Measurements from ENCODE around the gene RSPH6A.
A peak's percentile ranks its signal among the peaks of the same experiment; 100 is the strongest.
"Not testable (repeated sequence)": the region's sequence is repeated elsewhere in the genome, so short reads cannot be mapped to it uniquely, and the experiment has no call there.

RSPH6A gene

DNA sequence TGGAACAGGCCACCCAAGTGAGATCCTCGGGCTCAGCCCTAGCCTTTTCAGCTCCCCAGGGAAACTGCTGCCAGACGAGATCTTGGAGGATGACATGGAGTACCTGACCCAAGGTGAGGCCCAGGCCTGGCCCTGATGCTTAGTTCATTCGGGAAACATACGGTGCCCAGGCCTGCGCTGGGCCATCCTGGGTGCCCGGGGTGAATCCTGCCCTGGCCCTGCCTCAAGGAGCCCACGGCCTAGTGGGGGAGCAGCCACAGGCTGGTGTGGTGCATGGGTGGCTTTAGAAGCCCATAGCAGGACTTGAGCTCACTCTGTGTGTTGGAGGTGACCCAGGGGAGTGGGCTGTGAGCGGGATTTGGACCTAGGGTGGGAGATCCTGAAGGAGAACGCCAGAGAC lies 56.2 kb downstream of the RSPH6A start:
- FAIRE-seq = no peak
- TF ChIP-seq TAF1 (IDR thresholded peaks at IDR 0.05; ENCODE audit: borderline replicate concordance, low read depth, low read length) (no peak), POLR2AphosphoS5 (IDR thresholded peaks at IDR 0.05; ENCODE audit: low read depth, low read length) (no peak), POLR2A (IDR thresholded peaks at IDR 0.05; ENCODE audit: low read depth, low read length) (no peak)
- no peak for DNase-seq (ENCODE audit: insufficient read length)

DNA sequence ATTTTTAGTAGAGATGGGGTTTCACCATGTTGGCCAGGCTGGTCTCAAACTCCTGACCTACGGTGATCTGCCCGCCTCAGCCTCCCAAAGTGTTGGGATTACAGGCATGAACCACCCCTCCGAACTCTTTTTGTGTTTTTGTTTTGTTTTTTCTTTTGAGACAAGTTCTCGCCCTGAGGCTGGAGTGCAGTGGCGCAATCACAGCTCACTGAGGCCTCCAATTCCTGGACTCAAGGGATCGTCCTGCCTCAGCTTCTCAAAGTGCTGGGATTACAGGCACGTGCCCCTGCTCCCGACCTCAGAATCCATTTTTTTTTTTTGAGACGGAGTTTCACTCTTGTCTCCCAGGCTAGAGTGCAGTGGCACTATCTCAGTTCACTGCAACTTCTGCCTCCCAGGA lies 57.4 kb downstream of the RSPH6A start:
- no peak for TF ChIP-seq TAF1 (IDR thresholded peaks at IDR 0.05; ENCODE audit: borderline replicate concordance, low read depth, low read length)
- TF ChIP-seq POLR2A (IDR thresholded peaks at IDR 0.05; ENCODE audit: low read depth, low read length) = no peak
- TF ChIP-seq POLR2AphosphoS5 (IDR thresholded peaks at IDR 0.05; ENCODE audit: low read depth, low read length) = no peak
- no peak for DNase-seq (ENCODE audit: insufficient read length)
- no peak for FAIRE-seq

GRCh38 chr19:45754323-45754722 lies 60.8 kb downstream of the RSPH6A start:
- DNase-seq (ENCODE audit: insufficient read length) (no peak), FAIRE-seq (no peak)
- TF ChIP-seq POLR2A (IDR thresholded peaks at IDR 0.05; ENCODE audit: low read depth, low read length) (no peak), TAF1 (IDR thresholded peaks at IDR 0.05; ENCODE audit: borderline replicate concordance, low read depth, low read length) (no peak), POLR2AphosphoS5 (IDR thresholded peaks at IDR 0.05; ENCODE audit: low read depth, low read length) (no peak)

GRCh38 chr19:45753548-45753947 lies 61.6 kb downstream of the RSPH6A start:
- no peak for TF ChIP-seq POLR2AphosphoS5 (IDR thresholded peaks at IDR 0.05; ENCODE audit: low read depth, low read length)
- no peak for TF ChIP-seq POLR2A (IDR thresholded peaks at IDR 0.05; ENCODE audit: low read depth, low read length)
- no peak for TF ChIP-seq TAF1 (IDR thresholded peaks at IDR 0.05; ENCODE audit: borderline replicate concordance, low read depth, low read length)
- DNase-seq (ENCODE audit: insufficient read length) (peak; percentile 19), FAIRE-seq (no peak)

DNA sequence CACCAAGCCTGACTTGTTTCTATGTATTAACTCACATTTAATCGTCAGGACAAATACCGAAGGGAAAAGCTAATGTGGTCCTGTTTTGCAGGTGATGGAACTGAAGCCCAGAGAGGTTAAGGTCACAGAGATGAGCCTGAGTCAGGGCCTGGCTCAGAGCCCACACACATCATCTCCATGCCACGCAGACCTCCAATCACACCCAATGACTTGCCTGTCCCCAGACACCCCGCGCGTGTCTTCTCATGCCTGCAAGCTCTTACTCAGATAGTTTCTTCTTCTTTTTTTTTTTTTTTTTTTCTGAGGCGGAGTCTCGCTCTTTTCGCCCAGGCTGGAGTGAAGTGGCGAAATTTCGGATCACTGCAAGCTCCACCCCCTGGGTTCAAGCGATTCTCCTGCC lies 62.5 kb downstream of the RSPH6A start:
- no peak for TF ChIP-seq TAF1 (IDR thresholded peaks at IDR 0.05; ENCODE audit: borderline replicate concordance, low read depth, low read length)
- FAIRE-seq = no peak

DNA sequence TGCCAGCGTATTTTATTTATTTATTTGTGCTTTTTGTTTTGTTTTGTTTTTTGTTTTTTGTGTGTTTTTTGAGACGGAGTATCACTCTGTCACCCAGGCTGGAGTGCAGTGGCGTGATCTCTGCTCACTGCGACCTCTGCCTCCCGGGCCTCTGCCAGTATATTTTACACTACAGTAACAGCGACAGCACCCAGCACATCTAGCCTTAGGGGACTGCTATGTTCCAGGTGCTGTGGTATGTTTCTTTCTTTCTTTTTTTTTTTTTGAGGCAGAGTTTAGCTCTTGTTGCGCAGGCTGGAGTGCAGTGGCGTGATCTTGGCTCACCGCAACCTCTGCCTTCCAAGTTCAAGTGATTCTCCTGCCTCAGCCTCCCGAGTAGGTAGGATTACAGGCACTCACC lies 63.6 kb downstream of the RSPH6A start:
- not testable (repeated sequence) for DNase-seq (ENCODE audit: insufficient read length); FAIRE-seq

More for the DNA sequence above, 62.5 kb downstream of the RSPH6A start:
- no peak for DNase-seq (ENCODE audit: insufficient read length)

DNA sequence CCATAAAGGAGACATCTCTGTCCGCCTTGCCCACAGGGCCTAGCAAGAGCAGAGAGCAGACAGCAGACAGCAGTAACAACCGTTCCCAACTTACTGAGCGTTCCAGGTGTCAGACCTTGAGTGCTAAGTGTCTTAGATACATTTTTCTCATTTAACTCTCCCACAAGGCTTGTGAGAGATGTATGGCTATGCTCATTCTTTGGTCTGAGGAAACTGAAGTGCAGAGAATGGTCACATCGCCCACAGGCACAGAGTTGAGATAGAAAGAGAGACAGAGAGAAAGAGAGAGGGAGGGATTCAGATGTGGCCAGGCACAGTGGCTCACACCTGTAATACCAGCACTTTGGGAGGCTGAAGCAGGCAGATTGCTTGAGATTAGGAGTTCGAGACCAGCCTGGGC lies 67.6 kb downstream of the RSPH6A start:
- FAIRE-seq = no peak
- DNase-seq (ENCODE audit: insufficient read length) = no peak
- TF ChIP-seq POLR2A (IDR thresholded peaks at IDR 0.05; ENCODE audit: low read depth, low read length) = no peak
- TF ChIP-seq TAF1 (IDR thresholded peaks at IDR 0.05; ENCODE audit: borderline replicate concordance, low read depth, low read length) = no peak
- no peak for TF ChIP-seq POLR2AphosphoS5 (IDR thresholded peaks at IDR 0.05; ENCODE audit: low read depth, low read length)

DNA sequence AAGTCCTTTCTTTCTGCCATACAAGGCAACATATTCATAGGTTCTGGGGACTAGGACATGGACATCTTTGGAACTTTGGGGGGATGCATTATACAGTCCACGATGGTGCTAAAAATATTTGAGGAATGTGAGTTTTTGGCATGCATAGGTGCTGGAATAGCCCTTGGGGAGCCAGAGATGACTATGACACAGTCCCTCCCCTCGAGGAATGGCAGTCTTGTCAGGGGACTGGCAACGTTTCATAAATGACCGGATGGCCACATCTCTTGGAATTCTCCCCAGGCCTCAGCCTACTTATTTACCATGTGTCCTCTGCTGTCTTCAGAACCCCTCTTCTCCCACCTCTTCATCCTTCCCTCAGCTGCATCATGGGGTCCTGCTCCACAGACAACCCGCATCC lies 68.2 kb downstream of the RSPH6A start:
- TF ChIP-seq TAF1 (IDR thresholded peaks at IDR 0.05; ENCODE audit: borderline replicate concordance, low read depth, low read length) = no peak
- TF ChIP-seq POLR2A (IDR thresholded peaks at IDR 0.05; ENCODE audit: low read depth, low read length) = no peak
- no peak for TF ChIP-seq POLR2AphosphoS5 (IDR thresholded peaks at IDR 0.05; ENCODE audit: low read depth, low read length)
- no peak for DNase-seq (ENCODE audit: insufficient read length)
- FAIRE-seq = no peak

Measured in GM12892 (cell line).